ENCODE results near the gene RNU1-4. TPM values are rescaled to one million over a fixed set of nuclear protein-coding genes. Genes with fewer than 3 reads are reported as not detected.
"Not testable (repeated sequence)": the region's sequence is repeated elsewhere in the genome, so short reads cannot be mapped to it uniquely, and the experiment has no call there.

The RNU1-4 gene
- total RNA-seq, 3 donors from 2014 or later (not counting 1 experiment from before 2014, with no cell fraction given) = 2,937 to 3,261 (median 3,038) TPM

- H3K27ac ChIP-seq (ENCODE audit: low read length); H3K4me3 Mint-ChIP-seq; H3K9me3 ChIP-seq (ENCODE audit: control insufficient read depth, insufficient read depth, low read length); intact Hi-C loops (cut with micrococcal nuclease); H3K27ac Mint-ChIP-seq; H3K36me3 ChIP-seq (ENCODE audit: control insufficient read depth, insufficient read depth, low read length); H3K36me3 Mint-ChIP-seq; H3K4me1 ChIP-seq (ENCODE audit: control insufficient read depth, insufficient read depth, low read length); H3K4me3 ChIP-seq (ENCODE audit: low read length); H3K27me3 ChIP-seq (ENCODE audit: control insufficient read depth, insufficient read depth, low read length); ATAC-seq; H3K4me1 Mint-ChIP-seq; H3K9me3 Mint-ChIP-seq; DNase-seq: not testable (repeated sequence)
- 62% methylated on average over 24 of the region's 33 CpGs for WGBS (ENCODE audit: insufficient coverage)
- peaks cover 0 to 17% of the 10 kb centered on the region in 2 donors for H3K27me3 Mint-ChIP-seq (ENCODE audit: low read depth in 2 of 2)
Observed at GRCh38 chr1:16696507-16697150, 43.7 kb upstream of the RNU1-4 start.

- WGBS (ENCODE audit: insufficient coverage) = 95% methylated on average over 2 of the region's 7 CpGs
- intact Hi-C loops (cut with micrococcal nuclease); H3K36me3 Mint-ChIP-seq; H3K9me3 ChIP-seq (ENCODE audit: control insufficient read depth, insufficient read depth, low read length); H3K27ac ChIP-seq (ENCODE audit: low read length); H3K9me3 Mint-ChIP-seq; H3K4me3 Mint-ChIP-seq; DNase-seq; H3K4me1 ChIP-seq (ENCODE audit: control insufficient read depth, insufficient read depth, low read length); H3K36me3 ChIP-seq (ENCODE audit: control insufficient read depth, insufficient read depth, low read length); ATAC-seq; H3K4me3 ChIP-seq (ENCODE audit: low read length); H3K27ac Mint-ChIP-seq; H3K27me3 ChIP-seq (ENCODE audit: control insufficient read depth, insufficient read depth, low read length); H3K4me1 Mint-ChIP-seq: not testable (repeated sequence)
- peaks cover 0 to 17% of the 10 kb centered on the region in 2 donors for H3K27me3 Mint-ChIP-seq (ENCODE audit: low read depth in 2 of 2)
Observed at GRCh38 chr1:16697152-16697551, 43.2 kb upstream of the RNU1-4 start.

DNA sequence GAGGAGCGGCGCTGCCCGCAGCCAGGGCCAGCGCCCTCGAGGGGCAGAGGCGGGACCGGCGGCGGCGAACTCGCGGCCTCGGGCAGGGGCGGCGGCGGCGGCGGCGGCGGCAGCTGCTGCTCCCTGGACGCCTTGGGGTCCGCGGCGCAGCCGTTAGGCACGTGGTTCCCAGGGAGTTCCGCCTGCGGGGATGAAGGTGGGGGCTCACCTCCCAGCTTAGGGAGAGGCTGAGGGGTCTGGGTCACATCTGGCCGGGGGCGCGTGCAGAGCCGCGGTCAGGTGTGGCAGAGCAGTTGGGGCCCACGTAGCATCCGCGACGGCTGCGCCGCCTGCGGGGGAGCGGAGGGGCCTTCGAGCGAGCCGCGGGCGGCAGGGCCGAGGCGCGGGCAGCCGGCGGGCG is 40.9 kb upstream of the RNU1-4 start:
- H3K4me1 ChIP-seq (ENCODE audit: control insufficient read depth, insufficient read depth, low read length); H3K4me3 ChIP-seq (ENCODE audit: low read length); H3K9me3 Mint-ChIP-seq; intact Hi-C loops (cut with micrococcal nuclease); H3K27ac Mint-ChIP-seq; DNase-seq; H3K27me3 ChIP-seq (ENCODE audit: control insufficient read depth, insufficient read depth, low read length); H3K4me1 Mint-ChIP-seq; H3K4me3 Mint-ChIP-seq; H3K9me3 ChIP-seq (ENCODE audit: control insufficient read depth, insufficient read depth, low read length); H3K36me3 ChIP-seq (ENCODE audit: control insufficient read depth, insufficient read depth, low read length); H3K36me3 Mint-ChIP-seq; H3K27ac ChIP-seq (ENCODE audit: low read length): not testable (repeated sequence)
- ATAC-seq = peak in 2 of 3 donors; percentile 14 to 19
- H3K27me3 Mint-ChIP-seq (ENCODE audit: low read depth in 2 of 2) = peaks cover 0 to 19% of the 10 kb centered on the region in 2 donors
- WGBS (ENCODE audit: insufficient coverage) = 54% methylated on average over 30 of the region's 52 CpGs

GRCh38 chr1:16700138-16700895 is 40.0 kb upstream of the RNU1-4 start:
- peaks cover 0 to 14% of the 10 kb centered on the region in 2 donors for H3K27me3 Mint-ChIP-seq (ENCODE audit: low read depth in 2 of 2)
- not testable (repeated sequence) for H3K36me3 Mint-ChIP-seq

DNA sequence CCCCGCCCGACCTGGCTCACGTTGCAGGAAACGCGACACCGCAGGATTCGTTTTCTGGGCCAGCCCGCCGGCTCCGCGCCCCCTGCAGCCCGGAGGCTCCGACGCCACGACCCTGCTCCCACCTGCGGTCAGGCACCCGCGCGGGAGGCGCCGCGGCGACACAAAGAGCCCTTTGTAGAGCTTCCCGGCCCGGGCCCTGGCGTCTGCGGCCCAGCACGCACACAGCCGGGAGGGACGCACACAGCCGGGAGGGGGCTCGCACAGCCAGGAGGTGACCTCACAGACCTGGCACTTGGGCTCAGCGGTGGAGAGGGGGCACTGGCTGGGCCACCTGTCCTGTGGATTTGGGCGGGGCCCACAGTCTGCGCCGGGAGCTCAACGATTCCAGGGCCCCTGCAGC is 39.1 kb upstream of the RNU1-4 start:
- DNase-seq; H3K27me3 ChIP-seq (ENCODE audit: control insufficient read depth, insufficient read depth, low read length); H3K27ac ChIP-seq (ENCODE audit: low read length); H3K4me1 Mint-ChIP-seq; H3K9me3 ChIP-seq (ENCODE audit: control insufficient read depth, insufficient read depth, low read length); H3K4me3 Mint-ChIP-seq; H3K27ac Mint-ChIP-seq; intact Hi-C loops (cut with micrococcal nuclease); H3K4me1 ChIP-seq (ENCODE audit: control insufficient read depth, insufficient read depth, low read length); H3K36me3 ChIP-seq (ENCODE audit: control insufficient read depth, insufficient read depth, low read length); H3K36me3 Mint-ChIP-seq; H3K4me3 ChIP-seq (ENCODE audit: low read length); H3K9me3 Mint-ChIP-seq: not testable (repeated sequence)
- peak in 1 of 3 donors; percentile 15 for ATAC-seq
- peaks cover 0 to 11% of the 10 kb centered on the region in 2 donors for H3K27me3 Mint-ChIP-seq (ENCODE audit: low read depth in 2 of 2)
- WGBS (ENCODE audit: insufficient coverage) = no CpG with 5 or more reads among the region's 37 CpGs

More at GRCh38 chr1:16700138-16700895, 40.0 kb upstream of the RNU1-4 start:
- H3K4me1 Mint-ChIP-seq; DNase-seq; H3K9me3 Mint-ChIP-seq; H3K27me3 ChIP-seq (ENCODE audit: control insufficient read depth, insufficient read depth, low read length); H3K27ac ChIP-seq (ENCODE audit: low read length); H3K9me3 ChIP-seq (ENCODE audit: control insufficient read depth, insufficient read depth, low read length); H3K4me3 ChIP-seq (ENCODE audit: low read length); H3K4me1 ChIP-seq (ENCODE audit: control insufficient read depth, insufficient read depth, low read length); H3K36me3 ChIP-seq (ENCODE audit: control insufficient read depth, insufficient read depth, low read length); intact Hi-C loops (cut with micrococcal nuclease); H3K4me3 Mint-ChIP-seq; H3K27ac Mint-ChIP-seq: not testable (repeated sequence)
- WGBS (ENCODE audit: insufficient coverage) = 18% methylated on average over 5 of the region's 57 CpGs
- peak in 2 of 3 donors; percentile 61 to 65 for ATAC-seq

- DNase-seq = not testable (repeated sequence)
Observed at GRCh38 chr1:16702280-16702679, 38.0 kb upstream of the RNU1-4 start.

More at GRCh38 chr1:16702280-16702679, 38.0 kb upstream of the RNU1-4 start:
- H3K27me3 Mint-ChIP-seq (ENCODE audit: low read depth in 2 of 2); H3K27ac Mint-ChIP-seq; H3K27me3 ChIP-seq (ENCODE audit: control insufficient read depth, insufficient read depth, low read length); H3K9me3 ChIP-seq (ENCODE audit: control insufficient read depth, insufficient read depth, low read length); H3K36me3 ChIP-seq (ENCODE audit: control insufficient read depth, insufficient read depth, low read length); H3K4me3 Mint-ChIP-seq; ATAC-seq; H3K4me1 Mint-ChIP-seq; H3K4me1 ChIP-seq (ENCODE audit: control insufficient read depth, insufficient read depth, low read length); H3K9me3 Mint-ChIP-seq; H3K4me3 ChIP-seq (ENCODE audit: low read length); H3K27ac ChIP-seq (ENCODE audit: low read length); H3K36me3 Mint-ChIP-seq; intact Hi-C loops (cut with micrococcal nuclease): not testable (repeated sequence)
- no CpG with 5 or more reads among the region's 5 CpGs for WGBS (ENCODE audit: insufficient coverage)
